Activated CD4-positive, alpha-beta memory T cell treated with anti-CD3 and anti-CD28 coated beads for 36 hours (primary cell): ENCODE results near the gene FFAR2. TPM values are rescaled to one million over a fixed set of nuclear protein-coding genes. Genes with fewer than 3 reads are reported as not detected.
"Not testable (repeated sequence)": the region's sequence is repeated elsewhere in the genome, so short reads cannot be mapped to it uniquely, and the experiment has no call there.

Source experiments
- CTCF ChIA-PET: fragments of 350-600 bp; sonication (Branson Sonifier 250); formaldehyde crosslinking; loops from one replicate; lab custom pipeline; 2021; ENCODE audit warnings: antibody characterized with exemption, inconsistent platforms; lab: Charles Lee
- POLR2A ChIA-PET: fragments of 350-600 bp; sonication (Branson Sonifier 250); formaldehyde crosslinking; loops from one replicate; lab custom pipeline; 2021; ENCODE audit warnings: antibody characterized with exemption; lab: Charles Lee
- DNase-seq: peaks from one replicate; pipeline ENCODE4 v3.0.0-alpha.2; 2020
- H3K27ac Mint-ChIP-seq: one replicate; pipeline ENCODE4 v1.8.0; 2021; ENCODE audit warnings: mixed read lengths
- H3K27me3 Mint-ChIP-seq: one replicate; pipeline ENCODE4 v1.8.0; 2021; ENCODE audit warnings: mixed read lengths
- H3K36me3 Mint-ChIP-seq: one replicate; pipeline ENCODE4 v1.8.0; 2021; ENCODE audit warnings: mixed read lengths
- H3K4me1 Mint-ChIP-seq: one replicate; pipeline ENCODE4 v1.8.0; 2021; ENCODE audit warnings: low read depth, mixed read lengths
- H3K4me3 Mint-ChIP-seq: one replicate; pipeline ENCODE4 v1.8.0; 2021; ENCODE audit warnings: mild to moderate bottlenecking, mixed read lengths
- H3K9me3 Mint-ChIP-seq: one replicate; pipeline ENCODE4 v1.8.0; 2021; ENCODE audit warnings: mixed read lengths
- intact Hi-C: fragments of 100-400 bp; cut with micrococcal nuclease; formaldehyde crosslinking; loops from one replicate; pipeline ENCODE4 v1.15.1; 2023
- total RNA-seq, 2 experiments: library from RNA; stranded (reverse); gene quantifications; one replicate each; pipeline ENCODE4 v1.2.3, GENCODE V29; 2021

The FFAR2 gene
- total RNA-seq, 2 experiments from 2014 or later, result not detected

GRCh38 chr19:35409191-35409590, 38.9 kb upstream of the FFAR2 start:
- intact Hi-C loops, result no loop called here

GRCh38 chr19:35410487-35410886, 37.6 kb upstream of the FFAR2 start:
- CTCF ChIA-PET, result no interaction called here
- DNase-seq, result no peak
- intact Hi-C loops, result no loop called here
- no peak overlapping the region for H3K4me3 Mint-ChIP-seq
- H3K36me3 Mint-ChIP-seq, result no peaks in the 10 kb centered on the region
- peaks cover 4% of the 10 kb centered on the region for H3K4me1 Mint-ChIP-seq
- H3K27me3 Mint-ChIP-seq, result peaks cover 4% of the 10 kb centered on the region
- POLR2A ChIA-PET, result no interaction called here
- no peaks in the 10 kb centered on the region for H3K9me3 Mint-ChIP-seq
- H3K27ac Mint-ChIP-seq, result no peak overlapping the region

More at GRCh38 chr19:35409191-35409590, 38.9 kb upstream of the FFAR2 start:
- no peaks in the 10 kb centered on the region for H3K36me3 Mint-ChIP-seq
- peaks cover 15% of the 10 kb centered on the region for H3K4me1 Mint-ChIP-seq
- H3K4me3 Mint-ChIP-seq, result no peak overlapping the region
- no peak for DNase-seq
- no peaks in the 10 kb centered on the region for H3K9me3 Mint-ChIP-seq
- H3K27ac Mint-ChIP-seq, result no peak overlapping the region
- ChIA-PET POLR2A (no interaction called here), CTCF (no interaction called here)
- peaks cover 4% of the 10 kb centered on the region for H3K27me3 Mint-ChIP-seq

DNA sequence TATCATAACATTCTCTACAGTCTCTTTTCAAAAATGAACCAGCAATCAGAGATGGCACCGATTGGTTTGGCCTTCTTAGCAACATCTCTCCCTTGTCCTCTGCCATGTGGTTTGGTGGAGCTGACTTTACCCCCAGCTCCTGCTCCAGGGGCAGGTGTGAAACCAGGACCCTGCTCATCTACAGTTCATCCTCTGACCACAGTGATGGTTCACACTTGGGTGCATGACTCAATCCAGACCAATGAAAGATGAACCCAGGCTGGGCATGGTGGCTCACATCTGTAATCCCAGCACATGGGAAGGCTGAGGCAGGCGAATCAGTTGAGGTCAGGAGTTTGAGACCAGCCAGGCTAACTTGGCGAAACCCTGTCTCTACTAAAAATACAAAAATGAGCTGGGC, 33.6 kb upstream of the FFAR2 start:
- ChIA-PET CTCF (interaction anchor here (0.7 kb wide), 1 partner anchor 80 kb away, joined by 4 read pairs; no protein-coding TSS in a partner anchor), POLR2A (no interaction called here)
- Mint-ChIP-seq H3K36me3 (no peaks in the 10 kb centered on the region), H3K4me1 (no peaks in the 10 kb centered on the region), H3K27ac (no peak overlapping the region), H3K4me3 (no peak overlapping the region), H3K27me3 (peaks cover 24% of the 10 kb centered on the region), H3K9me3 (no peaks in the 10 kb centered on the region)
- peak; percentile 13 for DNase-seq
- intact Hi-C loops, result no loop called here

- Mint-ChIP-seq H3K36me3 (no peaks in the 10 kb centered on the region), H3K4me3 (no peak overlapping the region), H3K27ac (no peak overlapping the region), H3K9me3 (no peaks in the 10 kb centered on the region), H3K27me3 (peaks cover 24% of the 10 kb centered on the region), H3K4me1 (no peaks in the 10 kb centered on the region)
- CTCF ChIA-PET, result no interaction called here
- no peak for DNase-seq
- intact Hi-C loops, result no loop called here
- POLR2A ChIA-PET, result no interaction called here
These were observed 31.7 kb upstream of the FFAR2 start for GRCh38 chr19:35416331-35416730.

GRCh38 chr19:35417278-35417677, 30.8 kb upstream of the FFAR2 start:
- Mint-ChIP-seq H3K4me1 (no peaks in the 10 kb centered on the region), H3K27me3 (peaks cover 22% of the 10 kb centered on the region), H3K4me3 (no peak overlapping the region), H3K36me3 (no peaks in the 10 kb centered on the region), H3K27ac (no peak overlapping the region), H3K9me3 (no peaks in the 10 kb centered on the region)
- intact Hi-C loops, result no loop called here
- DNase-seq, result no peak
- CTCF ChIA-PET, result no interaction called here
- POLR2A ChIA-PET, result no interaction called here

DNA sequence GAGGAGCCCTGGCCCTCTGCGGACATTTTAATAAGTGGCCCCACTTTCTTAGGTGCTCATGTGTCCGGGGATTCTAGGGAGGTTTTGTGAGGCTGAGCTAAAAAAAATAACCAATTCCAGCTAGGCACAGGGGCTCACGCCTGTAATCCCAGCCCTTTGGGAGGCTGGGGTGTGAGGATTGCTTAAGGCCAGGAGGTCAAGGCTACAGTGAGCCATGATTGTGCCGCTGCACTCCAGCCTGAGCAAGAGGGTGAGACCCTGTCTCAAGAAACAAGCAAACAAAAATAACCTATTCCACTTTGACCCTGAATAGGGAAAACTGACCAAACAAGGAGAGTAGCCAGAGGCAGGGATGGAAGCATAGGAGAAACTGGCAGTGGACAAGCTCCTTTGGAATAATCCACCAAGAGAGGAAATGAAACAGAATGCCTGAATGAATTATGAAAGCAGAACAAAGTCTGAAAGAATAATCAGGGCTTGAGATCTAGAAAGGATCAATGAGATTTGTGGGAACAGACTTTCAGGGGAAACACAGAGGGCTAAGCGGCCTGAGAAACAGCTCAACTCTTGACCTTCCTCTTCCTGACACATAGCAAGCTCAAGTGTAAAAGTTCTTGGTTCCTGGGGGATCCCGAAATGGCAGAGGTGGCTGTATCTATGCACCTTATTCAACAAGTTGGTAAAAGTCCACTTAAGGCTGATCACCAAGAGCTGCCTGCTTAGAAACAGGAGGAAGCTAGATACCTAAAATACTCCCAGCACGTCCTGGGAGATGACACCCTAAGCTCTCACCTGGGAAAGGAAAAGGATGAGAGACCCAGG, 30.1 kb upstream of the FFAR2 start:
- H3K27me3 Mint-ChIP-seq, result peaks cover 20% of the 10 kb centered on the region
- POLR2A ChIA-PET, result no interaction called here
- no peak overlapping the region for H3K4me3 Mint-ChIP-seq
- H3K36me3 Mint-ChIP-seq, result no peaks in the 10 kb centered on the region
- no peak overlapping the region for H3K27ac Mint-ChIP-seq
- H3K4me1 Mint-ChIP-seq, result no peaks in the 10 kb centered on the region
- DNase-seq, result no peak
- intact Hi-C loops, result no loop called here
- no peaks in the 10 kb centered on the region for H3K9me3 Mint-ChIP-seq
- CTCF ChIA-PET, result interaction anchor here (0.8 kb wide), 1 partner anchor 77 kb away, joined by 3 read pairs; no protein-coding TSS in a partner anchor

GRCh38 chr19:35419046-35419445, 29.0 kb upstream of the FFAR2 start:
- Mint-ChIP-seq H3K27me3 (peaks cover 20% of the 10 kb centered on the region), H3K9me3 (no peaks in the 10 kb centered on the region), H3K36me3 (no peaks in the 10 kb centered on the region), H3K4me3 (no peak overlapping the region), H3K27ac (no peak overlapping the region), H3K4me1 (no peaks in the 10 kb centered on the region)
- no peak for DNase-seq
- intact Hi-C loops, result no loop called here
- ChIA-PET CTCF (interaction anchor here (0.9 kb wide), 1 partner anchor 76 kb away, joined by 3 read pairs; no protein-coding TSS in a partner anchor), POLR2A (no interaction called here)

DNA sequence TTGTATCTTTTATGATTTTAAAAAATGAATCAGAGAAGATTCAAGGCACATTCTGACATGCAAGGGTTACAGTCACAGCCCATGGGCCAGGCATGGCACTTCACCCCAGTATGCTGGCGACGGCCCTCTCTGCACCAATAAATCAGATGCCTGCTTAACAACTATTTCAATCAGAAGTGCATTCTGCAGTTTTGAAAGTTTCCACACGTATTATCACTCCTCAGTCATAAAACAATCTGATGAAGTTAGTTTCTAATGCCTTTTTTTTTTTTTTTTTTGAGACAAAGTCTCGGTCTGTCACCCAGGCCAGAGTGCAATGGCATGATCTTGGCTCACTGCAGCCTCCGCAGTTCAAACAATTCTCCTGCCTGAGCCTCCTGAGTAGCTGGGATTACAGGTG, 28.3 kb upstream of the FFAR2 start:
- Mint-ChIP-seq H3K9me3 (no peaks in the 10 kb centered on the region), H3K36me3 (no peaks in the 10 kb centered on the region), H3K4me1 (no peaks in the 10 kb centered on the region), H3K4me3 (no peak overlapping the region), H3K27ac (no peak overlapping the region), H3K27me3 (peaks cover 20% of the 10 kb centered on the region)
- intact Hi-C loops, result no loop called here
- CTCF ChIA-PET, result no interaction called here
- DNase-seq, result no peak
- POLR2A ChIA-PET, result no interaction called here

DNA sequence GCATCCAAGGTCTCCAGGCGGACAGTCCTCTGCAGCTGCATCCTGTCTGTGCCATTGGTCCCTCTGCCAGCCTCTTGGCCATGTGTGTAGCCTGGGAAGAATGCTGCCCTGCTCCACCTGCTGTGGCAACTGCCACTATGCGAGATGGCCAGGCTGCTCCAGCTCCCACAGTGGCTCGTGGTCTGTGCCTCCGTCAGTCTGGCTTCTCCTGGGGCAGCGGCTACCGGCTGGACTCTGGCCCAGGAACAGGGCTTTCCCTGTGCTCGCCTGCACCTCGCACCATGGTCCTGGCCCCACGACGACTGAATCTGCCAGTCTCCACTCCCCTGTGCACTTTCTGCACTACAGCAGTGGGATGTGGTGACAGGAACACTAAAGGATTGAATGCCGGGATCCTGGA, 26.7 kb upstream of the FFAR2 start:
- Mint-ChIP-seq H3K9me3 (no peaks in the 10 kb centered on the region), H3K27me3 (peaks cover 13% of the 10 kb centered on the region), H3K27ac (no peak overlapping the region), H3K4me3 (no peak overlapping the region), H3K4me1 (no peaks in the 10 kb centered on the region), H3K36me3 (no peaks in the 10 kb centered on the region)
- DNase-seq, result no peak
- CTCF ChIA-PET, result interaction anchor here (0.9 kb wide), 1 partner anchor 47 kb away, joined by 5 read pairs; no protein-coding TSS in a partner anchor
- intact Hi-C loops, result no loop called here
- POLR2A ChIA-PET, result no interaction called here

DNA sequence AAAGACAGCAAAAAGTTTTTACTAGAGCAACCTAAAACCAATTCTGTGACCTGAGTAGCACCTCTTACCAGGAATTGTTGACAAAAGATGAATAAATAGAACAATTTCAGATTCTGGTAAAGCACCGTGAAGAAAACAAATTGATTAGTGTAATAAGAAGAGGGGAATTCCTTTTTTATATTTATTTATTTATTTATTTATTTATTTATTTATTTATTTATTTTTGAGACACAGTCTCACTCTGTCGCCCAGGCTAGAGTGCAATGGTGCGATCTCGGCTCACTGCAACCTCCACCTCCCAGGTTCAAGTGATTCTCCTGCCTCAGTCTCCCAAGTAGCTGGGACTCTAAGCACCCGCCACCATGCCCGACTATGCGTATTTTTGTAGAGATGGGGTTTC, 24.7 kb upstream of the FFAR2 start:
- H3K9me3 Mint-ChIP-seq, H3K4me3 Mint-ChIP-seq, H3K27ac Mint-ChIP-seq, H3K27me3 Mint-ChIP-seq, POLR2A ChIA-PET, intact Hi-C loops, CTCF ChIA-PET, H3K36me3 Mint-ChIP-seq, DNase-seq, H3K4me1 Mint-ChIP-seq: not testable (repeated sequence)

- no peak overlapping the region for H3K4me3 Mint-ChIP-seq
- no peak overlapping the region for H3K27ac Mint-ChIP-seq
- ChIA-PET POLR2A (no interaction called here), CTCF (no interaction called here)
- H3K36me3 Mint-ChIP-seq, result no peaks in the 10 kb centered on the region
- H3K4me1 Mint-ChIP-seq, result no peaks in the 10 kb centered on the region
- intact Hi-C loops, result no loop called here
- no peak for DNase-seq
- peaks cover 1% of the 10 kb centered on the region for H3K9me3 Mint-ChIP-seq
- H3K27me3 Mint-ChIP-seq, result no peaks in the 10 kb centered on the region
These were observed 22.4 kb upstream of the FFAR2 start for GRCh38 chr19:35425682-35426081.

DNA sequence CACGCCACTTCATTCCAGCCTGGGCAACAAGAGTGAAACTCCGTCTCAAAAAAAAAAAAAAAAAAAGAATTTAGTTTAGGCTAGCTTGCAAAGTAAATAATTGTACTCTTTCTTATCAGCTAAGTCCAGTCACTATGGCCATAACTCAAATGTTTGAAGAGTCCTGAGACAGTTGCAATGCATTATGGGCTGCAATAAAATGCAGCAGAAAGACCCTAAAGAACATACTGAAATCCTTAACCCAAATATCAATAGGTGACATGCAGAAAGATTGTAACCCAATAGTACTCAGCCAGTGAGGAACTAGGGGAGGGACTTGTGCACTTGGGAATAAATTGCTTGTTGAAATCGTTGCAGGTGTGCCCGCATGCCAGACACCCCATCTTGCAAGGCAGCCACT, 20.9 kb upstream of the FFAR2 start:
- intact Hi-C loops, result no loop called here
- no peaks in the 10 kb centered on the region for H3K4me1 Mint-ChIP-seq
- POLR2A ChIA-PET, result no interaction called here

More for the DNA sequence above, 20.9 kb upstream of the FFAR2 start:
- CTCF ChIA-PET, result no interaction called here
- peaks cover 12% of the 10 kb centered on the region for H3K9me3 Mint-ChIP-seq
- H3K27ac Mint-ChIP-seq, result no peak overlapping the region
- no peak for DNase-seq
- peaks cover 2% of the 10 kb centered on the region for H3K27me3 Mint-ChIP-seq
- no peak overlapping the region for H3K4me3 Mint-ChIP-seq
- peaks cover 2% of the 10 kb centered on the region for H3K36me3 Mint-ChIP-seq
